ENCODE results near the gene EIF4EBP2. TPM values are rescaled to one million over a fixed set of nuclear protein-coding genes. Genes with fewer than 3 reads are reported as not detected.

EIF4EBP2 gene
- total and polyA plus RNA-seq, 4 donors: 25.7 to 70.0 (median 33.0) TPM

- Histone ChIP-seq H3K27me3 (ENCODE audit: control insufficient read depth in 4 of 4, insufficient read depth in 4 of 4, low read length in 3 of 4) (no peaks in the 10 kb centered on the region), H3K9ac (ENCODE audit: low read depth in 1 of 2, low read length in 2 of 2) (no peak overlapping the region), H3K27ac (ENCODE audit: low read depth in 1 of 2, low read length in 2 of 2) (no peak overlapping the region), H3K4me3 (ENCODE audit: low read depth in 1 of 3, low read length in 3 of 3) (no peak overlapping the region), H3K4me1 (ENCODE audit: control insufficient read depth in 4 of 4, insufficient read depth in 4 of 4, low read length in 3 of 4) (peaks cover 0 to 5% (median 5%) of the 10 kb centered on the region in 4 donors), H3K36me3 (ENCODE audit: control insufficient read depth in 4 of 4, insufficient read depth in 3 of 4, low read depth in 1 of 4, low read length in 3 of 4) (no peaks in the 10 kb centered on the region), H3K9me3 (ENCODE audit: control insufficient read depth in 4 of 4, low read length in 3 of 4) (peaks cover 0 to 3% (median 1%) of the 10 kb centered on the region in 4 donors)
- 95% methylated on average over 14 of the region's 14 CpGs for WGBS
- TF ChIP-seq FOXA1 (IDR thresholded peaks at IDR 0.05): no peak
- DNase-seq (ENCODE audit: low spot score): no peak
These were observed 27.2 kb upstream of the EIF4EBP2 start for GRCh38 chr10:70376436-70377378.

- no peak for DNase-seq (ENCODE audit: low spot score)
These were observed 25.8 kb upstream of the EIF4EBP2 start for GRCh38 chr10:70378122-70378521.

More at GRCh38 chr10:70378122-70378521, 25.8 kb upstream of the EIF4EBP2 start:
- Histone ChIP-seq H3K9ac (ENCODE audit: low read depth in 1 of 2, low read length in 2 of 2) (no peak overlapping the region), H3K9me3 (ENCODE audit: control insufficient read depth in 4 of 4, low read length in 3 of 4) (peaks cover 0 to 3% (median 1%) of the 10 kb centered on the region in 4 donors), H3K27me3 (ENCODE audit: control insufficient read depth in 4 of 4, insufficient read depth in 4 of 4, low read length in 3 of 4) (no peaks in the 10 kb centered on the region), H3K27ac (ENCODE audit: low read depth in 1 of 2, low read length in 2 of 2) (no peak overlapping the region), H3K36me3 (ENCODE audit: control insufficient read depth in 4 of 4, insufficient read depth in 3 of 4, low read depth in 1 of 4, low read length in 3 of 4) (no peaks in the 10 kb centered on the region), H3K4me1 (ENCODE audit: control insufficient read depth in 4 of 4, insufficient read depth in 4 of 4, low read length in 3 of 4) (peaks cover 0 to 17% (median 12%) of the 10 kb centered on the region in 4 donors), H3K4me3 (ENCODE audit: low read depth in 1 of 3, low read length in 3 of 3) (no peak overlapping the region)
- no peak for TF ChIP-seq JUND (IDR thresholded peaks at IDR 0.05)
- no peak for TF ChIP-seq ATF3 (IDR thresholded peaks at IDR 0.05)
- no peak for TF ChIP-seq GABPA (IDR thresholded peaks at IDR 0.05 in 1 of 2, conservative IDR thresholded peaks at IDR 0.05 in 1 of 2)
- TF ChIP-seq REST (IDR thresholded peaks at IDR 0.05): no peak
- no peak for TF ChIP-seq HNF4A (conservative IDR thresholded peaks at IDR 0.05)
- TF ChIP-seq ZBTB33 (IDR thresholded peaks at IDR 0.05): no peak
- no peak for TF ChIP-seq NR2F2 (IDR thresholded peaks at IDR 0.05)
- TF ChIP-seq FOXA2 (IDR thresholded peaks at IDR 0.05): no peak
- TF ChIP-seq TAF1 (conservative IDR thresholded peaks at IDR 0.05): no peak
- TF ChIP-seq YY1 (IDR thresholded peaks at IDR 0.05): no peak
- no peak for TF ChIP-seq SP1 (IDR thresholded peaks at IDR 0.05)
- no peak for TF ChIP-seq EGR1 (IDR thresholded peaks at IDR 0.05; ENCODE audit: low read depth in 2 of 2)
- no peak for TF ChIP-seq RAD21 (IDR thresholded peaks at IDR 0.05)
- TF ChIP-seq CTCF (IDR thresholded peaks at IDR 0.05; ENCODE audit: low read depth, low read length, missing input control): no peak
- TF ChIP-seq FOXA1 (IDR thresholded peaks at IDR 0.05): no peak
- no peak for TF ChIP-seq HNF4G (IDR thresholded peaks at IDR 0.05)
- no peak for TF ChIP-seq MAX (IDR thresholded peaks at IDR 0.05)
- TF ChIP-seq RXRA (IDR thresholded peaks at IDR 0.05): no peak
- 84% methylated on average over 6 of the region's 6 CpGs for WGBS
